Trophoblast cell (in vitro differentiated cells and primary cell): Measurements from ENCODE around the gene TLX3.

Source experiments
- DNase-seq, 2 donors: peaks; one replicate each; pipeline ENCODE4 v3.0.0-alpha.2; 2016
- H2AFZ ChIP-seq: 2 replicates; pipeline ENCODE4 v1.6.1; 2013; ENCODE audit warnings: low read length, moderate library complexity, mild to moderate bottlenecking; ENCODE audit not compliant: insufficient read depth, poor library complexity
- H2AK5ac ChIP-seq: 2 replicates; pipeline ENCODE4 v1.6.1; 2013; ENCODE audit warnings: mild to moderate bottlenecking, low read length
- H2BK120ac ChIP-seq: 2 replicates; pipeline ENCODE4 v1.6.1; 2013; ENCODE audit warnings: low read length, mild to moderate bottlenecking, moderate library complexity; ENCODE audit not compliant: insufficient read depth, poor library complexity
- H2BK12ac ChIP-seq: 2 replicates; pipeline ENCODE4 v1.6.1; 2013; ENCODE audit warnings: mild to moderate bottlenecking, low read length, moderate library complexity
- H2BK5ac ChIP-seq: 2 replicates; pipeline ENCODE4 v1.6.1; 2013; ENCODE audit warnings: low read length, low read depth, moderate library complexity, mild to moderate bottlenecking; ENCODE audit not compliant: poor library complexity
- H3K14ac ChIP-seq: 2 replicates; pipeline ENCODE4 v1.6.1; 2013; ENCODE audit warnings: mild to moderate bottlenecking, low read length
- H3K18ac ChIP-seq: 2 replicates; pipeline ENCODE4 v1.6.1; 2013; ENCODE audit warnings: mild to moderate bottlenecking, low read length
- H3K23ac ChIP-seq: 2 replicates; pipeline ENCODE4 v1.6.1; 2013; ENCODE audit warnings: low read length
- H3K27ac ChIP-seq: 2 replicates; pipeline ENCODE4 v1.5.1; 2013; ENCODE audit warnings: low read depth, mild to moderate bottlenecking, inconsistent platforms, low read length, moderate library complexity
- H3K27me3 ChIP-seq: 2 replicates; pipeline ENCODE4 v1.6.1; 2013; ENCODE audit warnings: inconsistent platforms, mild to moderate bottlenecking, low read length, moderate library complexity; ENCODE audit not compliant: insufficient read depth
- H3K36me3 ChIP-seq, 2 experiments: 1 replicate in 1 of 2; 2 replicates in 1 of 2; pipeline ENCODE4 v1.6.1; 2013; ENCODE audit warnings: low read length in 2 of 2, mild to moderate bottlenecking in 2 of 2, moderate library complexity in 1 of 2; ENCODE audit not compliant: insufficient read depth in 2 of 2, control insufficient read depth in 1 of 2
- H3K4ac ChIP-seq: 2 replicates; pipeline ENCODE4 v1.6.1; 2013; ENCODE audit warnings: low read depth, mild to moderate bottlenecking, low read length, moderate library complexity
- H3K4me1 ChIP-seq, 2 experiments: 1 replicate in 1 of 2; 2 replicates in 1 of 2; pipeline ENCODE4 v1.6.1; 2013; ENCODE audit warnings: low read length in 2 of 2, mild to moderate bottlenecking in 2 of 2, moderate library complexity in 1 of 2; ENCODE audit not compliant: insufficient read depth in 2 of 2, control insufficient read depth in 1 of 2
- H3K4me2 ChIP-seq: 2 replicates; pipeline ENCODE4 v1.6.1; 2013; ENCODE audit warnings: inconsistent platforms, mild to moderate bottlenecking, low read length, moderate library complexity
- H3K4me3 ChIP-seq: 2 replicates; pipeline ENCODE4 v1.5.1; 2013; ENCODE audit warnings: mild to moderate bottlenecking, low read depth, low read length, inconsistent platforms
- H3K79me1 ChIP-seq: one replicate; pipeline ENCODE4 v1.6.1; 2013; ENCODE audit warnings: low read length
- H3K79me2 ChIP-seq: 2 replicates; pipeline ENCODE4 v1.6.1; 2013; ENCODE audit warnings: low read length, mild to moderate bottlenecking; ENCODE audit not compliant: control insufficient read depth, insufficient read depth, poor library complexity
- H3K9ac ChIP-seq: 2 replicates; pipeline ENCODE4 v1.6.1; 2013; ENCODE audit warnings: mild to moderate bottlenecking, low read length
- H3K9me3 ChIP-seq: 2 replicates; pipeline ENCODE4 v1.6.1; 2013; ENCODE audit warnings: low read depth, mild to moderate bottlenecking, control low read depth, inconsistent platforms, low read length; ENCODE audit not compliant: insufficient read depth
- H4K12ac ChIP-seq: 2 replicates; pipeline ENCODE4 v1.6.1; 2013; ENCODE audit warnings: low read depth, mild to moderate bottlenecking, low read length, moderate library complexity
- H4K8ac ChIP-seq: 2 replicates; pipeline ENCODE4 v1.6.1; 2013; ENCODE audit warnings: low read depth, mild to moderate bottlenecking, low read length, moderate library complexity
- H4K91ac ChIP-seq: one replicate; pipeline ENCODE4 v1.6.1; 2013; ENCODE audit warnings: low read depth, mild to moderate bottlenecking, low read length, moderate library complexity
- WGBS: extraction: QIAGEN DNeasy Blood & Tissue Kit; methylation state at CpG from one replicate; pipeline ENCODE4 v1.1.7; 2013; ENCODE audit warnings: missing lambda C conversion rate; ENCODE audit not compliant: insufficient read length, insufficient coverage; ENCODE audit errors: extremely low coverage; 5-methylcytosine and 5-hydroxymethylcytosine counted together

The TLX3 gene

DNA sequence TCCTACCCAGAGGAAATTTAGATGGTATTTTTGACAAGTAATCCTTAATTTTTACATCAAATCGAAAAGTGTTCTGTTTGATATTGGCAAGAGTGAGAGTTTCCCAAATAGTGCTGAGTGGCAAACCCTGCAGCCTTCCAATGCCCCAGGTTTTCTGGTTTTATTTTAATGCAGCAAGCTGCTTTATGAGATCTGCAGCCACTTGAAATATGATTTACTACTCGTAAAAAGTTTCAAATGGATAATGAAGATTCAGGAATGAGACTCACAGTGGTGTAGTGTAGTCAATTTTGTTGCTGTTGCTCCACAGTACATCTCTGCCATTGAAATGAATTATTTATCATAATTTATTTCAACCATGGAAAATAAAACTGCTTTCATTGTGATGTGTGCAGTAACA lies 23.6 kb upstream of the TLX3 start:
- no peak overlapping the region for H4K91ac ChIP-seq
- no peaks in the 10 kb centered on the region for H3K79me1 ChIP-seq
- WGBS = no CpG with 5 or more reads among the region's 2 CpGs
- no peaks in the 10 kb centered on the region for H3K9me3 ChIP-seq
- H3K79me2 ChIP-seq = no peaks in the 10 kb centered on the region
- no peak overlapping the region for H3K27ac ChIP-seq
- no peaks in the 10 kb centered on the region for H3K36me3 ChIP-seq
- H2AFZ ChIP-seq = no peak overlapping the region
- no peak overlapping the region for H3K4me3 ChIP-seq
- H3K4ac ChIP-seq = no peak overlapping the region
- no peak overlapping the region for H2AK5ac ChIP-seq
- no peak overlapping the region for H3K9ac ChIP-seq
- H3K18ac ChIP-seq = no peak overlapping the region
- H4K12ac ChIP-seq = no peak overlapping the region
- no peak overlapping the region for H2BK12ac ChIP-seq
- H3K14ac ChIP-seq = no peak overlapping the region
- H3K27me3 ChIP-seq = no peaks in the 10 kb centered on the region
- H4K8ac ChIP-seq = no peak overlapping the region
- no peak overlapping the region for H2BK120ac ChIP-seq
- no peak overlapping the region for H3K4me2 ChIP-seq
- H3K4me1 ChIP-seq = no peaks in the 10 kb centered on the region
- no peak overlapping the region for H2BK5ac ChIP-seq
- no peak overlapping the region for H3K23ac ChIP-seq
- DNase-seq = no peak

- H3K36me3 ChIP-seq = no peaks in the 10 kb centered on the region
- H3K4me3 ChIP-seq = no peak overlapping the region
- H3K4me1 ChIP-seq = peaks cover 0 to 3% of the 10 kb centered on the region in 2 experiments
- no peak overlapping the region for H2BK12ac ChIP-seq
- no peak overlapping the region for H2AK5ac ChIP-seq
- H4K91ac ChIP-seq = no peak overlapping the region
- H3K27ac ChIP-seq = no peak overlapping the region
- no peak overlapping the region for H2AFZ ChIP-seq
- no peaks in the 10 kb centered on the region for H3K9me3 ChIP-seq
- H4K12ac ChIP-seq = no peak overlapping the region
- no peak overlapping the region for H3K4me2 ChIP-seq
- no peaks in the 10 kb centered on the region for H3K27me3 ChIP-seq
- H3K79me2 ChIP-seq = no peaks in the 10 kb centered on the region
- no peak overlapping the region for H3K23ac ChIP-seq
- DNase-seq = no peak
- H3K4ac ChIP-seq = no peak overlapping the region
- no peak overlapping the region for H4K8ac ChIP-seq
- H2BK5ac ChIP-seq = no peak overlapping the region
- no CpG with 5 or more reads among the region's 2 CpGs for WGBS
- no peaks in the 10 kb centered on the region for H3K79me1 ChIP-seq
- no peak overlapping the region for H3K9ac ChIP-seq
- H3K14ac ChIP-seq = no peak overlapping the region
- no peak overlapping the region for H3K18ac ChIP-seq
- H2BK120ac ChIP-seq = no peak overlapping the region
Measured at GRCh38 chr5:171288066-171288465, 21.0 kb upstream of the TLX3 start.

DNA sequence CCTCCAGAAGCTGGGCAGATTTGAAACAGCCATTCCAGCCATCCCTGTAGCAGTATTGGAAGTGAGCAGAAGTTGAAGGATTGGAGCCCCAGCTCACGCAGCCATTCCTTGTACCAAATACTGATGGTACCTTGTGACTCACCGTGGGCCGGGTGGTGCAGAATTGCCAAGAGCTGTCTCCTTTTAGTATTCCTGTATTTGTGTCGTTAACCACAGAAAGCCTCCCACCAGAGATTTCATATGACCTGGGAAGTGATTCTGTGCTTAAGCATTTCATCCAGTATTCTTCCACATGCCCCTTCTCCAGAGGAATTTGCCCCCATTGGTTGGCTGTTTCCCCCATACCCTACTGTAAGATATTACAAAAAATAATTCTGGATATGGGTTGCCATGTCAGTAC lies 17.7 kb upstream of the TLX3 start:
- H3K79me1 ChIP-seq = no peaks in the 10 kb centered on the region
- no peak overlapping the region for H2BK5ac ChIP-seq
- H2AK5ac ChIP-seq = no peak overlapping the region
- no peak overlapping the region for H3K4ac ChIP-seq
- H3K4me1 ChIP-seq = peaks cover 3 to 11% of the 10 kb centered on the region in 2 experiments
- no peak overlapping the region for H2BK120ac ChIP-seq
- no CpG with 5 or more reads among the region's 4 CpGs for WGBS
- H4K8ac ChIP-seq = no peak overlapping the region
- no peak for DNase-seq
- H3K27me3 ChIP-seq = no peaks in the 10 kb centered on the region
- no peak overlapping the region for H4K12ac ChIP-seq
- no peak overlapping the region for H3K4me3 ChIP-seq
- no peak overlapping the region for H2BK12ac ChIP-seq
- no peaks in the 10 kb centered on the region for H3K79me2 ChIP-seq
- no peak overlapping the region for H3K9ac ChIP-seq
- no peak overlapping the region for H3K4me2 ChIP-seq
- no peak overlapping the region for H3K23ac ChIP-seq
- H2AFZ ChIP-seq = no peak overlapping the region
- no peak overlapping the region for H4K91ac ChIP-seq
- no peak overlapping the region for H3K27ac ChIP-seq
- peaks cover 5 to 6% of the 10 kb centered on the region in 2 experiments for H3K36me3 ChIP-seq
- H3K14ac ChIP-seq = no peak overlapping the region
- H3K9me3 ChIP-seq = no peaks in the 10 kb centered on the region
- H3K18ac ChIP-seq = no peak overlapping the region

- Histone ChIP-seq H3K4ac (no peak overlapping the region), H2BK5ac (no peak overlapping the region), H3K36me3 (peaks cover 6 to 7% of the 10 kb centered on the region in 2 experiments), H2BK12ac (no peak overlapping the region), H3K9me3 (no peaks in the 10 kb centered on the region), H4K12ac (no peak overlapping the region), H3K18ac (no peak overlapping the region), H2AFZ (no peak overlapping the region), H3K79me2 (no peaks in the 10 kb centered on the region), H4K91ac (no peak overlapping the region), H3K4me1 (peaks cover 3 to 11% of the 10 kb centered on the region in 2 experiments), H3K79me1 (no peaks in the 10 kb centered on the region), H3K9ac (no peak overlapping the region), H3K27ac (no peak overlapping the region), H3K27me3 (no peaks in the 10 kb centered on the region), H4K8ac (no peak overlapping the region), H3K4me2 (no peak overlapping the region), H3K4me3 (no peak overlapping the region), H3K23ac (no peak overlapping the region), H2BK120ac (no peak overlapping the region), H3K14ac (no peak overlapping the region), H2AK5ac (no peak overlapping the region)
- no CpG with 5 or more reads among the region's 1 CpG for WGBS
- DNase-seq = no peak
Measured at GRCh38 chr5:171295299-171295698, 13.7 kb upstream of the TLX3 start.
